NCI-H2196 treated with DMSO at 0.1 percent for 48 hours (cell line): Measurements from ENCODE around the gene MCFD2.

ENCODE experiments used
- DNase-seq: peaks from one replicate; lab custom pipeline; 2025; ENCODE audit not compliant: unreplicated experiment; lab: John Stamatoyannopoulos, UW

MCFD2 gene

GRCh38 chr2:46852598-46852997, 63.0 kb downstream of the MCFD2 start:
- no peak for DNase-seq

GRCh38 chr2:46852124-46852523, 63.5 kb downstream of the MCFD2 start:
- no peak for DNase-seq
